GM10248 (cell line): ENCODE results near the gene RSKR.

Experiments used
- CTCF ChIA-PET: fragments of 300-600 bp; sonication (Branson Sonifier 250); formaldehyde crosslinking; extraction: SDS; loops from one replicate; lab custom pipeline; 2021; ENCODE audit warnings: antibody characterized with exemption; lab: Yijun Ruan, JAX
- POLR2A ChIA-PET: fragments of 350-650 bp; sonication (Branson Sonifier 250); formaldehyde crosslinking; extraction: SDS; loops from one replicate; lab custom pipeline; 2020; ENCODE audit warnings: antibody characterized with exemption; lab: Yijun Ruan, JAX
- DNase-seq: peaks from one replicate; pipeline ENCODE4 v3.0.0; 2012; ENCODE audit errors: extremely low spot score
- CTCF ChIP-seq: IDR thresholded peaks from 2 replicates; pipeline ENCODE4 v1.5.1; 2012; ENCODE audit warnings: mild to moderate bottlenecking, low read depth; ENCODE audit errors: extremely low read depth, missing control alignments, control extremely low read depth

Gene RSKR

DNA sequence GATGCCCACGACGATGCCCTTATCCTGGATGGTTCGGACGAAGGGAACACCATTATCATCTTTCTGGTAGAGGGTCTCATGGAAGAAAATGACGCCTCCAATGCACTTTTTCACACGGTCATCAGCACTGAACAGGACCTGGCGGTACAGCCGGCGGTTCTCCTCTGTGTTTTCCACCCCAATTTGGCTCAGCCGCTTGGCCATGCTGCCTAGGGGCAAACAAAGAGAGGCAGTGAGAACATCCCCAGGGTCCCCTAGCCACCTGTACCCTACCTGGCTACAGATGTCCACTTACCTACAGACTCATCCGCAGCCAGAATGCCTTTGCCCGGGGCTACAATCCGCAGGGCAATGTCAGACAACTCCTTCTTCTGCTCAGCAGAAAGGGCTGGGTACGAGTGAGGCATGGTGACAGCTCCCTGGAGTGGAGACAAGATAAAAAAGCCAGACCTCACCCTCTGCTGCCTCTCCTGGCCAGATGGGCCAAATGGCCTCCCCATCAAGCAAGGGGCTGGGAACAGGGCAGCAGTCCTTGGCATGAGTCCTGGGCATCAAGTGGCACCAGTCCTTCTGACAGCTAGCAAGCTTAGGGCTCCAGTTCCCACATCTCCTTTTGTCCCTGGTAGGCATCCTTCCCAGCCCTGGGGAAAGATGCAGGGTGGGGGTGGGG, 38.7 kb downstream of the RSKR start:
- ChIA-PET POLR2A (interaction anchor here (0.8 to 1.2 kb wide), 2 partner anchors 16 to 24 kb away, joined by 3 to 5 read pairs; no protein-coding TSS in a partner anchor), CTCF (interaction anchor here (1.1 to 1.4 kb wide), 3 partner anchors 9 to 38 kb away, joined by 3 to 6 read pairs (median 4); no protein-coding TSS in a partner anchor)
- DNase-seq = no peak
- peak; percentile 38 for TF ChIP-seq CTCF

DNA sequence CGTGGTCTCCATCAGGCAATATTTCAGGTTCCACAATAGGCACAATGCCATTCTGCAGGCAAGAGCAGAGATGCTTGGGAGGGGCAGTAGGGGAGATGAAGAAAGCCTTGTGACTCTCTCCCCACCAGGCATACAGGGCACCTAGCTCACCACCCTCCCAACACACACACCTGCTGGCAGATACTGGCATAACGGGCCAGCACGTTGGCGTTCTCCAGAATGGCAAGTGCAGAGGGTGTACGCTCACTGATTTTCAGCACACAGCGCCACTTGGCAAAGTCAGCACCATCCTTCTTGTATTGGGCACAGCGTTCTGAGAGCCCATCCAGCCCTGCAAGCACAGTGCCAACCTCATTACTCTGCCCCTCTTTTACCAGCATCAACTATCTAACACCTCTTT, 39.5 kb downstream of the RSKR start:
- CTCF ChIA-PET = interaction anchor here (0.9 to 1.4 kb wide), 2 partner anchors 9 to 39 kb away, joined by 3 to 4 read pairs; no protein-coding TSS in a partner anchor
- POLR2A ChIA-PET = no interaction called here
- DNase-seq = no peak
- TF ChIP-seq CTCF = no peak

- DNase-seq = no peak
- POLR2A ChIA-PET = no interaction called here
- TF ChIP-seq CTCF = no peak
- CTCF ChIA-PET = interaction anchor here (0.9 kb wide), 1 partner anchor 9 kb away, joined by 3 read pairs; no protein-coding TSS in a partner anchor
Measured at GRCh38 chr17:28573966-28574480, 40.0 kb downstream of the RSKR start.

GRCh38 chr17:28573521-28573920, 40.5 kb downstream of the RSKR start:
- TF ChIP-seq CTCF = no peak
- CTCF ChIA-PET = interaction anchor here (0.8 to 1.3 kb wide), 2 partner anchors 11 to 23 kb away, joined by 3 to 4 read pairs; no protein-coding TSS in a partner anchor
- no peak for DNase-seq
- POLR2A ChIA-PET = no interaction called here

GRCh38 chr17:28573040-28573380, 41.0 kb downstream of the RSKR start:
- ChIA-PET POLR2A (interaction anchor here (0.6 kb wide), 1 partner anchor 181 kb away, joined by 3 read pairs; no protein-coding TSS in a partner anchor), CTCF (interaction anchor here (0.8 to 3.8 kb wide), 4 partner anchors 11 to 26 kb away, joined by 3 to 18 read pairs (median 6); no protein-coding TSS in a partner anchor)
- no peak for DNase-seq
- TF ChIP-seq CTCF = no peak

GRCh38 chr17:28572259-28573039, 41.5 kb downstream of the RSKR start:
- TF ChIP-seq CTCF = no peak
- ChIA-PET CTCF (interaction anchor here (0.8 to 3.8 kb wide), 9 partner anchors 10 to 155 kb away, joined by 3 to 18 read pairs (median 4); partner anchors contain the start of gene UNC119), POLR2A (interaction anchor here (0.6 to 1.4 kb wide), 2 partner anchors 27 to 181 kb away, joined by 3 to 4 read pairs; no protein-coding TSS in a partner anchor)
- no peak for DNase-seq
